T47D (cell line): ENCODE results near the gene TBL2.
"Not testable (repeated sequence)": the region's sequence is repeated elsewhere in the genome, so short reads cannot be mapped to it uniquely, and the experiment has no call there.

Source experiments
- DNase-seq, 2 experiments: peaks; one replicate each; pipeline versions ENCODE4 v3.0.0 to v3.0.0-alpha.2; 2011 to 2012; ENCODE audit warnings: low read depth in 1 of 2, low spot score in 1 of 2
- JUND ChIP-seq: IDR thresholded peaks from 2 replicates; pipeline ENCODE4 v1.6.1; 2012; ENCODE audit warnings: low read depth
- in situ Hi-C: cut with HindIII; loops from 2 replicates; pipeline ENCODE4 v1.10.0; 2016; ENCODE audit warnings: low sequenced_read_pairs, low pct_unique_long_range_greater_than_20kb

TBL2 gene

GRCh38 chr7:73615886-73616285 lies 37.5 kb upstream of the TBL2 start:
- TF ChIP-seq JUND, result no peak
- in situ Hi-C loops, result no loop called here
- DNase-seq, result peak in 1 of 2 experiments; percentile 50

- in situ Hi-C loops, DNase-seq: not testable (repeated sequence)
Observed at GRCh38 chr7:73614937-73615336, 36.6 kb upstream of the TBL2 start.

GRCh38 chr7:73613954-73614735 lies 35.8 kb upstream of the TBL2 start:
- no peak for DNase-seq
- TF ChIP-seq JUND, result no peak
- in situ Hi-C loops, result no loop called here

- no peak for TF ChIP-seq JUND
- in situ Hi-C loops, result no loop called here
- DNase-seq, result peak in 1 of 2 experiments; percentile 40
Observed at GRCh38 chr7:73612598-73613269, 34.4 kb upstream of the TBL2 start.

- in situ Hi-C loops, result no loop called here
- DNase-seq, result no peak
Observed at GRCh38 chr7:73611017-73611555, 32.7 kb upstream of the TBL2 start.

GRCh38 chr7:73610105-73610504 lies 31.7 kb upstream of the TBL2 start:
- in situ Hi-C loops, result no loop called here
- no peak for TF ChIP-seq JUND
- DNase-seq, result no peak

More at GRCh38 chr7:73611017-73611555, 32.7 kb upstream of the TBL2 start:
- TF ChIP-seq JUND, result no peak

GRCh38 chr7:73607692-73607983 lies 29.3 kb upstream of the TBL2 start:
- in situ Hi-C loops, result not testable (repeated sequence)

GRCh38 chr7:73606801-73607691 lies 28.7 kb upstream of the TBL2 start:
- in situ Hi-C loops, result no loop called here
- peak; percentile 53 to 83 for DNase-seq
- TF ChIP-seq JUND, result no peak

More at GRCh38 chr7:73607692-73607983, 29.3 kb upstream of the TBL2 start:
- not testable (repeated sequence) for DNase-seq

GRCh38 chr7:73605601-73606220 lies 27.3 kb upstream of the TBL2 start:
- no peak for TF ChIP-seq JUND
- DNase-seq, result no peak
- in situ Hi-C loops, result no loop called here

- in situ Hi-C loops, result no loop called here
- no peak for DNase-seq
- TF ChIP-seq JUND, result no peak
Observed at GRCh38 chr7:73602721-73603651, 24.6 kb upstream of the TBL2 start.

GRCh38 chr7:73599916-73600315 lies 21.5 kb upstream of the TBL2 start:
- in situ Hi-C loops, result no loop called here
- no peak for TF ChIP-seq JUND
- no peak for DNase-seq
